NOMO-1 (cell line): Measurements from ENCODE around the gene GRIK3.
"Not testable (repeated sequence)": the region's sequence is repeated elsewhere in the genome, so short reads cannot be mapped to it uniquely, and the experiment has no call there.

Experiments used
- DNase-seq, 2 experiments: peaks; one replicate each; lab custom pipeline; 2025; ENCODE audit not compliant: unreplicated experiment in 2 of 2; lab: John Stamatoyannopoulos, UW

Gene GRIK3

GRCh38 chr1:37034121-37035013 lies at the start of gene GRIK3:
TSS of gene GRIK3 (minus strand) at chr1:37034515. CDS start at chr1:37034108, 407 bp downstream.
- DNase-seq, result no peak

GRCh38 chr1:37084013-37084412 lies 49.7 kb upstream of the GRIK3 start:
- no peak for DNase-seq

- no peak for DNase-seq
Measured at GRCh38 chr1:37083603-37084002, 49.3 kb upstream of the GRIK3 start.

- DNase-seq, result not testable (repeated sequence)
Measured at GRCh38 chr1:37080296-37080986, 46.1 kb upstream of the GRIK3 start.

- DNase-seq, result no peak
Measured at GRCh38 chr1:37078866-37079265, 44.6 kb upstream of the GRIK3 start.

GRCh38 chr1:37076168-37076567 lies 41.9 kb upstream of the GRIK3 start:
- DNase-seq, result no peak

- DNase-seq, result no peak
Measured at GRCh38 chr1:37073854-37074379, 39.6 kb upstream of the GRIK3 start.

- DNase-seq, result no peak
Measured at GRCh38 chr1:37073152-37073853, 39.0 kb upstream of the GRIK3 start.

GRCh38 chr1:37071829-37072228 lies 37.5 kb upstream of the GRIK3 start:
- no peak for DNase-seq

- DNase-seq, result no peak
Measured at GRCh38 chr1:37070126-37070525, 35.8 kb upstream of the GRIK3 start.

- no peak for DNase-seq
Measured at GRCh38 chr1:37069406-37069805, 35.1 kb upstream of the GRIK3 start.

- DNase-seq, result no peak
Measured at GRCh38 chr1:37068897-37069296, 34.6 kb upstream of the GRIK3 start.

GRCh38 chr1:37068260-37068659 lies 33.9 kb upstream of the GRIK3 start:
- no peak for DNase-seq

GRCh38 chr1:37064039-37064438 lies 29.7 kb upstream of the GRIK3 start:
- no peak for DNase-seq

GRCh38 chr1:37059346-37059745 lies 25.0 kb upstream of the GRIK3 start:
- DNase-seq, result no peak

- DNase-seq, result no peak
Measured at GRCh38 chr1:37058424-37058988, 24.2 kb upstream of the GRIK3 start.

GRCh38 chr1:37056325-37056724 lies 22.0 kb upstream of the GRIK3 start:
- DNase-seq, result no peak

GRCh38 chr1:37055631-37056030 lies 21.3 kb upstream of the GRIK3 start:
- DNase-seq, result no peak

GRCh38 chr1:37053173-37053572 lies 18.9 kb upstream of the GRIK3 start:
- no peak for DNase-seq

GRCh38 chr1:37052120-37052519 lies 17.8 kb upstream of the GRIK3 start:
- DNase-seq, result no peak

GRCh38 chr1:37051346-37051745 lies 17.0 kb upstream of the GRIK3 start:
- DNase-seq, result no peak
